Inflammatory macrophage treated with lipopolysaccharide for 1 hour (primary cell): ENCODE measurements around the gene PRRT1.
"Not testable (repeated sequence)": the region's sequence is repeated elsewhere in the genome, so short reads cannot be mapped to it uniquely, and the experiment has no call there.

Experiments
- DNase-seq, 2 donors: peaks; one replicate each; pipeline ENCODE4 v3.0.0-alpha.2; 2020 to 2022

The PRRT1 gene

GRCh38 chr6:32187725-32188380, 36.1 kb upstream of the PRRT1 start:
- DNase-seq, result not testable (repeated sequence)

DNA sequence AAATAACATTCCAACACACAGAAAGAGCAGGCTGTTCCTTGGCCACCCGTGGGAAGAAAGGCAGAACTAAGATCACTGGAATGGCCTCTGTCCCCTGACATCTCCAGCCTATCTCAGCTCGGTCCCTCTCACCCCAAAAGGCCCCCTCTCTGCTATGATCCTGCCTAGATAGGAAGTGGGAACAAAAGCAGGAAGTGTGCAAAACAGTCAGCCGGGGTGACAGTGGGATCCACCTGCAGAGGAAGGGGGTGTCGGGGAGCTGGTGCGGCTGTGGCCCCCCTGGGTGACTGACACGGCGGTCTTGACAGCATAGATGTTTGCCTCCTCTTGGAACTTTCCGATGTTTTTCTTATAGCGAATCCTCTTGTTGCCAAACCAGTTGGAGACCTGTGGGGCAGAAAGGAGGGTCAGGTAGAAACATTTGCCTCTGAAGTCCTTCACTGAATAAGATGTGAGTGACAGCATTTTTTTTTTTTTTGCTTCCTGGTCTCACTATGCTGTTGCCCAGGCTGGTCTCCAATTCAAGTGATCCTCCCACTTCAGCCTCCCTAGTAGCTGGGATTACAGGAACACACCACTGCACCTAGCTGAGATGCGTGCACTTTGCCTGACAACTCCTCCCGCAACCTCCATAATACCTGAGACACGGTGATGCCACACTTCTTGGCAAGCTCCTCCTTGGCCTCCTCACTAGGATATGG, 35.4 kb upstream of the PRRT1 start:
- DNase-seq, result no peak

GRCh38 chr6:32186151-32186840, 34.6 kb upstream of the PRRT1 start:
- not testable (repeated sequence) for DNase-seq

- peak; percentile 66 to 79 for DNase-seq
Observed at GRCh38 chr6:32185681-32186131, 34.0 kb upstream of the PRRT1 start.

DNA sequence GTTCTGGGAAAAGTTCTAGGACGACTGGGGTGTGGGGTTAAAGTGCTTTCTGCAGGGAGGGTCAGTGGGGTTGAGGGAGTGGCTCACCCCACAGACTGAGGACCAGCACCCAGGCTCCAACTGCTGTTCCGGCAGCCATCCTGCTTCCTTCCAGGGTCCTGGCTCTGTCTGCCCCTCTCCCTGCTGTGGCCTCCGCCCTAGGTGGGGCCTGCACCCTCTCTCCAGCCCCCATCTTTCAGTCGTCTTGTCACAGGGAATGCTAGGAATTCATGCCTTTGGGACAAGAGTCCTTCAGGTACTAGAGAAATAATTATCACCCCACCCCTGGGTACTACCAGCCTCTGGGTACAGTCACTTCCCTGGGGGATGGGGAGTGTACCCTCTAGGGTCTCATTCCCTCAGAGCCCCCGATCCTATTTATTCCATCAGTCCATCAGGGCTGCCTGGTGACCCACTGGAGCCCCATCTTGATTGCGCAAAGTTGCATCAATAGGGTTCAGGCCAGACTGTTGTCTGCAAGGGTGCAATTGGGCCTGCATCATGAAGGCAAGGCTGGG, 32.4 kb upstream of the PRRT1 start, which contains the start of gene AGER:
TSS of gene AGER (minus strand) at position 170 of the 557 bp plus-strand sequence. CDS start at position 139, 31 bp downstream.
- DNase-seq, result no peak

DNA sequence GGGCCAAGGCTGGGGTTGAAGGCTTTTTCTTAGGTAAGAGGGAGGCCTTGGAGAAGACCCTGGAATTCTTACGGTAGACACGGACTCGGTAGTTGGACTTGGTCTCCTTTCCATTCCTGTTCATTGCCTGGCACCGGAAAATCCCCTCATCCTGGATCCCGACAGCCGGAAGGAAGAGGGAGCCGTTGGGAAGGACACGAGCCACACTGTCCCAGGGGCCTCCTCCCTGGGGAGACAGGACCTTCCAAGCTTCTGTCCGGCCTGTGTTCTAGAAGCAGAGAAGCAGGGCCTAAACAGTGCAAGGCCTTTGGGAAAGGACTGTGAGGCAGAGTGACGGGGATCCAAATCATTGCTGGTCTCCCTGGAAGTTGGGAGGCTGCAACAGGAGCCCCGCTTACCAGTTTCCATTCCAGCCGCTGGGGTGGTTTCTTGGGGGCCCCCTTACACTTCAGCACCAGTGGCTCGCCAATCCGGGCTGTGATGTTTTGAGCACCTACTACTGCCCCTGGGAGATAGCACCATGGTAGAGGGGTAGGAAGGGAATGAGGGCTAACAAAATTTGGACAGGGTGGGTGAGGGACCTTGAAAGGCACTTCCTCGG, 31.8 kb upstream of the PRRT1 start:
- DNase-seq, result no peak

GRCh38 chr6:32183030-32183429, 31.3 kb upstream of the PRRT1 start:
- DNase-seq, result no peak

GRCh38 chr6:32182555-32182981, 30.8 kb upstream of the PRRT1 start:
- DNase-seq, result no peak

GRCh38 chr6:32181915-32182529, 30.3 kb upstream of the PRRT1 start:
- no peak for DNase-seq

- no peak for DNase-seq
Observed at GRCh38 chr6:32181148-32181702, 29.5 kb upstream of the PRRT1 start.

DNA sequence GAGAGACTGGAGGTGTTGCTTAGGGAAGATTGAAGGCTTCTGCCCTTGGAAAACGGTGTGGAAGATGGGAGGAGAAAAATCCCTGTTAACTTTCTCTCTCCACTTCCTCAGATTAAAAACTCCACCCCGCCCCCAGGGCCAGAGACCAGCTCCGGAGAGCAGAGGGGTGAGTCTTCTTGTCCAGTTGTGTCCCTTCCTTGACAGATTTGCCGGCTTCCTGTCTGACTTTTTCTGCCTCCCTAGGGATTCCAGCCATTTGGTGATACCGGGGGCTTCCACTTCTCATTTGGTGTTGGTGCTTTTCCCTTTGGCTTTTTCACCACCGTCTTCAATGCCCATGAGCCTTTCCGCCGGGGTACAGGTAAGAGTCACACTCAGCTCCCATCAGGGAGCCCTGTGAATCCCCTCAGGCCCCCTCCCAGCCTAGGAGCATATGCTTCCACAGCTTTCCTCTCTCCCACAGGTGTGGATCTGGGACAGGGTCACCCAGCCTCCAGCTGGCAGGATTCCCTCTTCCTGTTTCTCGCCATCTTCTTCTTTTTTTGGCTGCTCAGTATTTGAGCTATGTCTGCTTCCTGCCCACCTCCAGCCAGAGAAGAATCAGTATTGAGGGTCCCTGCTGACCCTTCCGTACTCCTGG, 28.1 kb upstream of the PRRT1 start:
- DNase-seq, result no peak

- no peak for DNase-seq
Observed at GRCh38 chr6:32178547-32179440, 27.1 kb upstream of the PRRT1 start.

DNA sequence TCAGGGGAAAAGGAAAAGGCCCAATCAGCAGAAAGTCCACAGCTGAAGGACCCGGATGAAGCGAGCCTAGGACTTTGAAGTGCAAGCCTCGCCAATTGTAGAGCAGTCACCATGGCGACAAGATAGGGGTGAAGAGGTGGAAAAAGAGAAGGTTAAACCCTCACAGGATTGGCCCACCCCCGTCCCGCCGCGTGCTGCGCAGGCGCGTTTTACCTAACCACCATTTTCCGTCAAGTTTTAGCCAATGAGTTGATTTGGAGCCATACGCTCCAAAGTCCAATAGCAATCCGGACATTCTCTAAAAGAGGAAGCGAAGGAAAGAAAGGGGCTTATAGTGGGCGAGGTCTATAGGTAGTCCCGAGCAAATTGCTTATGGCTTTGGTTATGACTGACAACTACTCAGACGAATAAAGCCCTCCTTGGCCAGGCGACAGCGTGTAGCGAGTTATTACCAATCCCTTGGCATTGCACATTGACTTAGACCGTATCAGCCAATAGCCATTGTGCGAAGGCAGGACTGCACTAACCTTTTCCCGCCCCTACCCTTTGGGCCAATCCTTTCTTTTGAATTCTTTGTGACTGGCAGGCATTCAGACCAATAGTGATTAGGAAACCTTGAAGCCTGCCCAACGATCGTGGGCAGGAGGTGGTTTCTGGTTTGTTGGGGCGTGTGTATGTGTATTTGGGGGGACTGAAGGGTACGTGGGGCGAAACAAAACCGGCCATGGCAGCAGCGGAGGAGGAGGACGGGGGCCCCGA, 26.2 kb upstream of the PRRT1 start, which contains the start of gene RNF5:
TSS of gene RNF5 (plus strand) at position 618 of the 759 bp plus-strand sequence. CDS start at position 725, 107 bp downstream.
- peak; percentile 99 to 100 for DNase-seq

GRCh38 chr6:32177183-32177787, 25.5 kb upstream of the PRRT1 start:
- DNase-seq, result no peak

DNA sequence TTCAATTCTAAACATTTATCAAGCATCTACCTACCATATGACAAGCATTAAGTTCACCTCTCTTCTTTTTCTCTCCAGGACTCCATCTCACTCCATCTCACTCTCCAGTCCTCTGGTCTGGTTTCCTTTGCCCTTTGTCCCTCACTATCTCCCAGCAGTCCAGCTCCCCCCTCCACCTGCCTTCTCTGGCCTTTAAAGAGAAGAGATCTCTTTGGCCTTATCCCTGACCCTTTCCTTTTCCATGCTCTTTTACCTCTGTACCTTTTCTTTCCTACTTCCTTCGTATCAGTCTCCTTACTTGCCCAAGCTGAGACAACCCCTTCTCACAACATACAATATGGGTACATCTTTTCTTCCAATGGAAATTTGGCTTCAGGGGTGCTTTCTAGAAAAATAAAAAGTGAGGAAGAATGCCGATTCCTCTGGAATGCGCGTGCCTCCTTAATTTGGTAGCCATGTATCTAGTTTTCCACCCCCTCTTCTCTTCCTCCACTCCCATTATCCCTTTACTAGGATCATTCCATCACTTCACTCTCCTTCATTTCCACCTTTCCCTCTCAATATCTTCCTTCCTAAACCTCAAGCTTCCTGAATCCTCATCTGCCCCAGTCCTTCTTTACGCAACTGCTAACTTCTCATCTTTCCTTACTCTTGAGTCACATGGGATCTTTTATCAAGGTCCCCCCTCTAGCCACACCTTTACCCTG, 24.9 kb upstream of the PRRT1 start:
- no peak for DNase-seq

DNA sequence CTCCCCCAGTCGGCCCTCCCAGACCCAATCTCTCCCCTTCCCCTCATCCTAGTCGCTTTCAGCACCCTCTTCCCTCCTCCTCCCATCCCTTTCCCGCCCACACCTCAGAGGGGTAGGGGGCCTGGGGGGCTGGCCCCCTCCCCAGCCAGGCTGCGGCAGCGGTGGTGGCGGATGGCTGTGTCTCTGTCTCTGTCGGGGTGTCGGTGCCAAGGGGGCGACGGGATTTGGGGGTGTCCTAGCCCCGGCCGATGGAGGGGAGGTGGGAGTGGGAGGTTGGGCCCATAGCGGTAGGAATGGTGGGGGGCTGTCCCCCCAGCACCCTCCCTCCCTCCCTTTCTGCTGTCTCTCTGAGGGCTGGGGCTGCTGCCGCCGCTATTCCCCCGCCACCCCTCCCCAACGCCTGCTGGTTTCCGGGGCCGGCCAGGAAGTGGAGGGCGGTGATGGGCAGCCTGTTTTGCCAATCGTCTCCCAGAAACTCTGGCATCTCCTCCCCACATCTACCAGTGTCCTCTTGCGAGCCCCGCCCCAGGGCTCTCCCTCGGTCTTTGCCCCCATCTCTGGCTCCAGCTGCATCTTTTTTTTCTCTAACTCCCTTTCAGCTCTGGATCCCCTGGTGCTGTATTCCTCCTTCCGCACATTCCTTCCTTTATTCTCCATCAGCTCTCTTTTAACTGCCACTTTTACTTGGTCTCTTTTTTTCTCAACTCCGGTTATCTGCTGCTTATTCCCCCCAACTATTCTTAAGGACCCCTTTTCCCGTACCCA, 24.2 kb upstream of the PRRT1 start, which contains the start of gene AGPAT1:
TSS of gene AGPAT1 (minus strand) at position 374 of the 765 bp plus-strand sequence. CDS start 4,588 bp downstream, outside the sequence.
- peak; percentile 89 to 99 for DNase-seq

GRCh38 chr6:32175322-32175710, 23.6 kb upstream of the PRRT1 start:
- no peak for DNase-seq

DNA sequence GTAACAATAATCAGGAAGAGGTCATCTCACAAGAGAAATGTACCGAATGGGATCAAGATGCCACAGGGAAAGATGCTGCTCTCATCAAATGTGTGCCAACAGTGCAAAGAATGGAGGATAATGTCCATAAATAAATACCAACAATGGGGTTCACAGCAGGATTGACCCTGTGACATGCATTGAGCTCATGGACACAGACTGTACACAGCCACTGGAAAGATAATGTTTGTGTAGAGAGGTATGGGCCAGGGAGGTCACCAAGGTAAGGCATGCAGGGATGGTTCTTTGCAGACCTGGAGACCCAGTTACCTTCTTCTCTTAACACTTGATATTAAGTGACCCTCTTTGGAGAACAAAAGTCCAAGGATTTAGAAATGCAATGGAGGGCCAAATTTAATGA, 22.7 kb upstream of the PRRT1 start:
- no peak for DNase-seq
